ENCODE measurements around the gene FHL2. TPM values are rescaled to one million over a fixed set of nuclear protein-coding genes. Genes with fewer than 3 reads are reported as not detected.

FHL2 gene
- total and polyA plus RNA-seq, 2 experiments from 2014 or later: 17.9 to 18.8 TPM

DNA sequence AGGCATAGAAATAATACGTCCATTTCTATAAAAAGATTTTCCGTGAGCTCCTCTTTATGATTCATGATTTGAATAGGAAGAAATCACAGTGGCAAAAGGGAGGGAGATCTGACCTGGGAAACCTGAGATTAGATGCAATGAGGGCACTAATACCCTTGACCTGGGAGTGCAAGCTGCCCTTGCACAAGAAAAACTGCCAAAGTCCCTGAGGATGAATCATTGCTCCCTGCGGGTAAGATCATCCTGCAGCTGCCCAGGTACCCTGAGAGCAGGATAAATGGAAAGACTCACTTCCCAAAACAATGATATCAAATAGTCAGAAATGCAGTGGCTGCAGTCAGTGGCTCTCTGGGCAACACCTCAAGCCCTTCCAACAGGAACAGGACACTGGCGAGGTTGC, 11.6 kb downstream of the FHL2 start:
- no peak overlapping the region for H3K4me3 ChIP-seq
- H3K9me2 ChIP-seq (replicated peaks; ENCODE audit: insufficient read depth): no peaks in the 10 kb centered on the region
- 94% methylated on average over 4 of the region's 4 CpGs for WGBS (ENCODE audit: low lambda C conversion rate, missing lambda C conversion rate)
- no peaks in the 10 kb centered on the region for H3K27me3 ChIP-seq
- TF ChIP-seq CTCF (IDR thresholded peaks at IDR 0.05; ENCODE audit: poor library complexity): no peak
- TF ChIP-seq EZH2phosphoT487 (IDR thresholded peaks at IDR 0.05; ENCODE audit: low read depth, severe bottlenecking, unreplicated experiment): no peak
- no peak for TF ChIP-seq EZH2 (IDR thresholded peaks at IDR 0.05; ENCODE audit: borderline replicate concordance)
- DNase-seq (ENCODE audit: low spot score): no peak
- H3K36me3 ChIP-seq (replicated peaks; ENCODE audit: insufficient read depth, low read depth): no peaks in the 10 kb centered on the region
- no peak overlapping the region for H3K4me2 ChIP-seq
- H4K20me1 ChIP-seq (ENCODE audit: insufficient read depth, poor library complexity, severe bottlenecking): no peaks in the 10 kb centered on the region
- no peak overlapping the region for H2AFZ ChIP-seq
- no peak overlapping the region for H3K27ac ChIP-seq
- peaks cover 6% of the 10 kb centered on the region for H3K79me2 ChIP-seq
- peaks cover 6% of the 10 kb centered on the region for H3K4me1 ChIP-seq (ENCODE audit: insufficient read depth)
- H3K9me3 ChIP-seq (ENCODE audit: low read depth): no peaks in the 10 kb centered on the region

GRCh38 chr2:105385731-105386540, 12.9 kb downstream of the FHL2 start:
- Histone ChIP-seq H3K27me3 (no peaks in the 10 kb centered on the region), H2AFZ (no peak overlapping the region), H3K9me3 (ENCODE audit: low read depth) (no peaks in the 10 kb centered on the region), H3K4me2 (no peak overlapping the region), H3K9me2 (replicated peaks; ENCODE audit: insufficient read depth) (no peaks in the 10 kb centered on the region), H4K20me1 (ENCODE audit: insufficient read depth, poor library complexity, severe bottlenecking) (no peaks in the 10 kb centered on the region), H3K4me3 (no peak overlapping the region), H3K36me3 (replicated peaks; ENCODE audit: insufficient read depth, low read depth) (no peaks in the 10 kb centered on the region), H3K4me1 (ENCODE audit: insufficient read depth) (peaks cover 6% of the 10 kb centered on the region), H3K27ac (peak overlapping the region; percentile 20), H3K79me2 (peaks cover 3% of the 10 kb centered on the region)
- WGBS (ENCODE audit: low lambda C conversion rate, missing lambda C conversion rate): 94% methylated on average over 20 of the region's 20 CpGs
- TF ChIP-seq CTCF (IDR thresholded peaks at IDR 0.05; ENCODE audit: poor library complexity) (no peak), EZH2phosphoT487 (IDR thresholded peaks at IDR 0.05; ENCODE audit: low read depth, severe bottlenecking, unreplicated experiment) (no peak), EZH2 (IDR thresholded peaks at IDR 0.05; ENCODE audit: borderline replicate concordance) (no peak)
- no peak for DNase-seq (ENCODE audit: low spot score)

DNA sequence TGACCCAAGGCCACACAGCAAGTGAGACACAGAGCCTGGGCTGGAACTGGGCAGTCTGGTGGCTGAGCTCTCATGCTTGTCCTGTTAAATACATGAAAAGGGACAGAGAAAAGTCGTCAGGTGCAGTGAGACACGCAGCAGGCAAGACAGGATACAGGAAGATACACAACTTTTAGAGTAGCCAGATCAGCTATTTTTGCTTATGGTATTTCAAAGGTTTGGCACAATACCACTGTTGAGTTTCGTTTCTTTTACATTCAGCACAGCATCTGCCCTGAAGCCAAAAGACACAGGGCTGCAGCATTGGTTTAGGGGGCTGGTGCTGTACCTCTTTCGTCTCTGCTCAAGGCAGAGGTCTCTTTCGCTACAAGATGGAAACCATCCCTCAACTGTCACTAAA, 14.0 kb downstream of the FHL2 start:
- Histone ChIP-seq H2AFZ (no peak overlapping the region), H3K9me3 (ENCODE audit: low read depth) (no peaks in the 10 kb centered on the region), H3K4me3 (no peak overlapping the region), H3K4me1 (ENCODE audit: insufficient read depth) (peaks cover 6% of the 10 kb centered on the region), H4K20me1 (ENCODE audit: insufficient read depth, poor library complexity, severe bottlenecking) (no peaks in the 10 kb centered on the region), H3K9me2 (replicated peaks; ENCODE audit: insufficient read depth) (no peaks in the 10 kb centered on the region), H3K4me2 (no peak overlapping the region), H3K36me3 (replicated peaks; ENCODE audit: insufficient read depth, low read depth) (no peaks in the 10 kb centered on the region), H3K27me3 (no peaks in the 10 kb centered on the region), H3K79me2 (peaks cover 3% of the 10 kb centered on the region), H3K27ac (peak overlapping the region; percentile 20)
- WGBS (ENCODE audit: low lambda C conversion rate, missing lambda C conversion rate): 92% methylated on average over 5 of the region's 5 CpGs
- no peak for DNase-seq (ENCODE audit: low spot score)
- TF ChIP-seq EZH2phosphoT487 (IDR thresholded peaks at IDR 0.05; ENCODE audit: low read depth, severe bottlenecking, unreplicated experiment) (no peak), EZH2 (IDR thresholded peaks at IDR 0.05; ENCODE audit: borderline replicate concordance) (no peak), CTCF (IDR thresholded peaks at IDR 0.05; ENCODE audit: poor library complexity) (no peak)

All from hepatocyte (in vitro differentiated cells).